ENCODE results near the gene PGBD5.

DNA sequence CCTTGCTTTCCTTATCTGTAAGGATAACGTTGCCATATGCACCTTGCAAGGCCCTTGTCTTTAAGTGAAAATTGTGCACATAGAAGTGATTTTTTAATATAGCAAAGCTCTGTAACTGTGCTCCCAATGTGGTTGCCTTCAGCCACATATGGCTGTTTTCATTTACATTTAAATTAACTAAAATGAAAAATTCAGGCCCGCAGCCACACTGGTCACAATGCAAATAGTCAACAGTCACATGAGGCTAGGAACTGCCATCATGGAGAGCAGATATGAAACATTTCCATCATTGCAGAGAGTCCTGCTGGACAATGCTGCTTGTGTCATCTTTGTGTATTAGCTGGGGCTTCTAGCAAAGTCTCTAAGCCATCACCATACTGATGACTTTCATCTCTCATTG, 83.4 kb downstream of the PGBD5 start:
- TF ChIP-seq CTCF (IDR thresholded peaks at IDR 0.05) (no peak), ZFX (IDR thresholded peaks at IDR 0.05; ENCODE audit: borderline replicate concordance) (no peak)

All from 22Rv1 (cell line).